Measurements from ENCODE around the gene TGM5.
"Not testable (repeated sequence)": the region's sequence is repeated elsewhere in the genome, so short reads cannot be mapped to it uniquely, and the experiment has no call there.

TGM5 gene, protein sequence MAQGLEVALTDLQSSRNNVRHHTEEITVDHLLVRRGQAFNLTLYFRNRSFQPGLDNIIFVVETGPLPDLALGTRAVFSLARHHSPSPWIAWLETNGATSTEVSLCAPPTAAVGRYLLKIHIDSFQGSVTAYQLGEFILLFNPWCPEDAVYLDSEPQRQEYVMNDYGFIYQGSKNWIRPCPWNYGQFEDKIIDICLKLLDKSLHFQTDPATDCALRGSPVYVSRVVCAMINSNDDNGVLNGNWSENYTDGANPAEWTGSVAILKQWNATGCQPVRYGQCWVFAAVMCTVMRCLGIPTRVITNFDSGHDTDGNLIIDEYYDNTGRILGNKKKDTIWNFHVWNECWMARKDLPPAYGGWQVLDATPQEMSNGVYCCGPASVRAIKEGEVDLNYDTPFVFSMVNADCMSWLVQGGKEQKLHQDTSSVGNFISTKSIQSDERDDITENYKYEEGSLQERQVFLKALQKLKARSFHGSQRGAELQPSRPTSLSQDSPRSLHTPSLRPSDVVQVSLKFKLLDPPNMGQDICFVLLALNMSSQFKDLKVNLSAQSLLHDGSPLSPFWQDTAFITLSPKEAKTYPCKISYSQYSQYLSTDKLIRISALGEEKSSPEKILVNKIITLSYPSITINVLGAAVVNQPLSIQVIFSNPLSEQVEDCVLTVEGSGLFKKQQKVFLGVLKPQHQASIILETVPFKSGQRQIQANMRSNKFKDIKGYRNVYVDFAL

DNA sequence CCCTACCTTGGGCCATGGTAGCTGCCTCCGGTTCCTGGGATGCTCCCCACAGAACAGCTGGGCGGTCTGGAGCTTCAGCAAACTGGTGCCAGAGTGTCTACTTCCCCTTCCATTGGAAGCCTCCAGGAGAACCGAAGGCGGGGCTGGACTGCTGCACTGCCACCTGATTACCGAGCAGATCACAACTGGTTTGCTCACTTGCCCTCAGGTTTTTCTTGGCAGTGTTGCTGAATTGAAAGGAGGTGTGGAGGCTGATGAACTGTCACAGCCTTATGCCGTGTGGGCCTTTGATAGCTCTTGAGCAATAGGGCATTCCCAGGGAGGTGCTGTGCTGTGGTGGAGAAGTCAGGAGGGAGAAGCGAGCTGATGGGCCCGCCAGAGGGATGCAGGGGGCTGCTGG lies at the start of gene TGM5:
TGM5 (minus strand) TSS at position 95 of the 400 bp plus-strand sequence; CDS start at position 16, 79 bp downstream.
- DNase-seq, result no peak

- DNase-seq, result no peak
Observed at GRCh38 chr15:43314171-43314570, 47.4 kb upstream of the TGM5 start.

DNA sequence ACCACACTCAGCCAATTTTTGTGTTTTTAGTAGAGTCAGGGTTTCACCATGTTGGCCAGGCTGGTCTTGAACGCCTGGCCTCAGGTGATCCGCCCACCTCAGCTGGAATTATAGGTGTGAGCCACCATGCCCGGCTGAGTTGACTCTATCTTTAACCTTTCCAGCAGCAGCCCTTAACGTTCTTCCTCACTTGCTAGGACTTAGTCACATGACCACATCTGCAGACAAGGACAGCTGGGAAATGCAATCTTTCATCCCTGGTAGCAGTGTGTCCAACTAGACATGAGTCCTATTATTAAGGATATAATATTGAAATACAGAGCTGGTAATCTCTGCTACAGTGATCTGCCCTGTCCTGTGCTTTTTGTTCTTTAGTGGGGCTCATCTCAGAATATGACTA lies 45.6 kb upstream of the TGM5 start:
- DNase-seq, result no peak

DNA sequence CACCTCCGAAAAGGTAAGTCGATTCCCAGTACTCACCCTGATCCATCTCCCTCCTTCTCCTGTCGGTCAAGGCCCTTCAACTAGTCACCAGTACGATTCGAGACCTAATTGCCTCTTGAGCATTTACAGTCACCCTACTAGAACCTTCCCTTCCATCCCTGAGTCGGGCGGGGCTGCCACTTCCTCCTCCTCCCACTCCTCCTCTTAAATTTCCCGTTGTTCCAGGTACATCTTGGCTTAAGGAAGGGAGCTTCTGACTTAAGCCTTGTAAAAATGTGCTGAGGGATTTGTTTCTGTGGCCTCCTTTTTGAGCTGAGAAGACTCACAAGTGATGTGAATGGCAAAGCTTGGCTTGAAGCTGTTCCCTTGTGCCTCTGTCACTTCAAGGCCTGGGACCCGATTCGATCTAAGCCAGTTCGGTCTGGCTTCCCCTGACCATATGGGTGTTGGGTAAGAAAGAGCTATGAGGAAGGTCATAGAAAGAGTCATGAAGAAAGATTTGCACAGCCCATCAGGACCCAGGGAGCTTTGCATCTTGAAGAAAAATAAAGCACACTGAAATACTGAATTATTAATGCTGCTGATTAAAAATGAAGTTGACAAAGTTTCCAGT lies 35.6 kb upstream of the TGM5 start, which contains the start of gene TGM7:
TGM7 (minus strand) TSS at position 51 of the 613 bp plus-strand sequence.
- no peak for DNase-seq

- DNase-seq, result no peak
Observed at GRCh38 chr15:43299884-43300283, 33.2 kb upstream of the TGM5 start.

DNA sequence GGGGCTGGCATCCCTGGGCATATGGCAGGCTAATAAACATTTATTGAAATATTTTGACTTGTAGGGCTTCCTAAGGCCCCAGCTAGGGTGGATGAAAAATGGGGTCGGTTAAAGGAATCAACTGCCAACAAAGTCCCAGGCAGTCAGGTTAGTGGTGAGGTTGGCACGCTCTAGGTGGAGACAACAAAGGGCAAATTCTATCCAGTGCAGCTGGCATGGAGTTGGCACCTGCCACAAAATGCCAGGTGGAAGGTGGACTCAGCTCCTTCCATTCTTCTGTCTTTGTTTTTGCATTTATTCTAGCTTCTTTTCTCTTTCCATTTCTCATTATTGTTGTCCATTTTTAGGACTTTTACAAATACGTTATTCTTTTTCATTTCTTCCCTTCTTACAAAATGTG lies 32.7 kb upstream of the TGM5 start:
- DNase-seq, result no peak

DNA sequence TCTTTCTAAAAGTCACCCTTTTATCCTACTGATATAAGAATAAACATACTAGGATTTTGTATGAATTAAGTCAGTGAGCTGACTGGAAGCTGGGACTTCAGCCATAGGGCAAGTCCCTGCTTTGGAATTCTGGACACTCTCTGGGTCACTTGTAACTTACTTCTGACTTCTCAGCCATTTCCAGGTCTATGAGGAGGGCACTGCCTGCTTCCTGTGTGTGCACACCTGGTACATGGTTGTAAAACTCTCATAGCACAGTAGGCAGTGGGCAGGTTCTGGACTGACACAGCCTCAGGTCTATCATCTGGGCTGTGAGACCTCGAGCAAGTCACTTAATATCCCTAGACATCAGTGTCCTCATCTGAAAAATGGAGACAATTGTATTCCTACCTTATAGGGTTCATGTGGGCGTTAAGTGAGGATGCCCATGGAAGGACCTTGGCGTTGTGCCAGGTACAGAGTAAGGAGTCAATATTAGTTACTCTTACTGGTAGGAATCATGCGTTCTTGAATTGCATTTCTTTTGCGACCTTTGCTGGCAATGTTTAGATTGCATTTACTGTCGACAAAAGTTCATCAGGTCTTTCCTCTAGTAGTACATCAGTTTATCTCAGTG lies 27.5 kb upstream of the TGM5 start:
- no peak for DNase-seq

- DNase-seq, result no peak
Observed at GRCh38 chr15:43293432-43293831, 26.7 kb upstream of the TGM5 start.

- no peak for DNase-seq
Observed at GRCh38 chr15:43292375-43293078, 25.8 kb upstream of the TGM5 start.

DNA sequence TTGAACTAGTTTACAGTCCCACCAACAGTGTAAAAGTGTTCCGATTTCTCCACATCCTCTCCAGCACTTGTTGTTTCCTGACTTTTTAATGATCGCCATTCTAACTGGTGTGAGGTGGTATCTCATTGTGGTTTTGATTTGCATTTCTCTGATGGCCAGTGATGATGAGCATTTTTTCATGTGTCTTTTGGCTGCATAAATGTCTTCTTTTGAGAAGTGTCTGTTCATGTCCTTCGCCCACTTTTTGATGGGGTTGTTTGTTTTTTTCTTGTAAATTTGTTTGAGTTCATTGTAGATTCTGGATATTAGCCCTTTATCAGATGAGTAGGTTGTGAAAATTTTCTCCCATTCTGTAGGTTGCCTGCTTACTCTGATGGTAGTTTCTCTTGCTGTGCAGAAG lies 22.9 kb upstream of the TGM5 start:
- DNase-seq, result not testable (repeated sequence)

DNA sequence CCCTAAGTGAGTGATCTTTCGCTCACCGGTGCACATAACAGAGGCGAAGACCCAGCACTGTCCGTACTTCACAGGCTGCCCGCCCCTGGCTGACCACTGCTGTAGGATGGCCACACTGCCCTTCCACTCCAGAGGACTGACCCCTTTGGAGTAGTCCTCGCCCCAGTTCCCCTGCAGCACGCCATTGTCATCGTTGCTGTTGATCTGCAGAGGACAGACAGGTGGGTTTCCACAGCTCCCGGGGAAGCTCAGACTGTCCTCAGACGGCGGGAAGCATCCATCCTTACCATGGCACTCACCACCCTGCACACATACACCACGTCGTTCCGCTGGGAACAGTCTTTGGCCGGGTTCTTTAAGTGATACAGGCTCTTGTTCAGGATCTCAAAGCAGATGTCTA lies 20.5 kb upstream of the TGM5 start:
- no peak for DNase-seq

DNA sequence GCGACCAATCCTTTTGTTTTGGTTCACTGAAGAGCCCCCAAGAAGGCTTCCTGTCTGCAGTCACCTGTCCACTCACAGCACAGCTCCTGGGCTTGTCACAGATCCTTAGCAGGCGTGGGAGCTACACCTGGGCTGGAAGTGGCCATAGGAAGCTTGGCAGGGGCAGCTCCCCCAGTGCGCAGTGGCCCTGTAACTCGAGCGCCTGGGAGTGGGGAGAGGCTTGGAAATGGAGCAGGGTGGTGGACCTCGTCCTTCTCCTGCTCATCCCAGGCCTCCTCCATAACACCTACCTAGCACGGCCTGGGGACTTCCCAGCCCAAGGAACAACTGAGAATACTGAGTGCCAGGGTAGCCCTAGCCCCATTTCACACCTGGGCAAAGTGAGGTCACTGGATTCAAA lies 19.3 kb upstream of the TGM5 start:
- DNase-seq, result no peak

GRCh38 chr15:43285609-43286037 lies 18.9 kb upstream of the TGM5 start:
- DNase-seq, result peak; percentile 48

GRCh38 chr15:43283526-43283925 lies 16.8 kb upstream of the TGM5 start:
- no peak for DNase-seq

- no peak for DNase-seq
Observed at GRCh38 chr15:43281926-43282602, 15.3 kb upstream of the TGM5 start.

GRCh38 chr15:43280996-43281395 lies 14.3 kb upstream of the TGM5 start:
- no peak for DNase-seq

GRCh38 chr15:43279496-43279895 lies 12.8 kb upstream of the TGM5 start:
- no peak for DNase-seq

DNA sequence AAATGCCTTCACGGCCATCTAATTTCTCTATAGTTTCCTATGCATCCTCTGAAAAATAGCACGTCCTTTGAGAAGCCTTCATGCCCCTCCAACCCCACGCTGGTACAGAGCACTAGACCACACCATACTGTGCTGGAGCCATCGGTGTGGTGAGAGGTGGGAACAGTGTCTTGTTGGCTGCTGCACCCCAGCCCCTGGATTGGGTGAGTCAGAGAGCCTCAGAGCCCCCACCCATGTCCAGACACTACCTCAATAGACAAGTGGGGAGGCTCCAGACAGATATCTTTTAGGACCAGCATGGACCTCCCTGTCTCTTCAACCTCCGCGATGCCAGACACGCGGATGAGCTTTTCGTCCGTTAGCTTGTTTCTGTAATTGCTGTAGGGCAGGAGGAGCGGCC lies 12.1 kb upstream of the TGM5 start:
- no peak for DNase-seq

DNA sequence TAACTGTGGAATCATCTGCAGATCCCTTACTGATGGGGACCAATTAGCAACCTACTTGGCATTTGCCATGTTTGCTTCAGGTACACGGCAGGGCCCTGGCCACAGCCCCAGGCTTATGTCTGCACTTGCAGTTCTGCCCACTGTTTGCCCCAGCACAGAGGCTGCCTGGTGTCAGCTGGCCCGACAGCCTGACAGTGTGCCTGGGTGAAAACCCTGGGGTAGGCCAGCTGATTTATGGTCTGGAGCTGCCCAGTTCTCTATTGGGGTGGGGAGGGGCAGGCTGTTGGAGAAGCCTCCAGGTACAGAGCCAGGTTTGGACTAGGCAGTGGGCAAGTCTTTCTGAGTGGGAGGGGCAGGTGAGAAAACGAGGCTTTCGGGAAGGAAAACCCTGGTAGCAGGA lies 11.2 kb upstream of the TGM5 start:
- DNase-seq, result no peak

- DNase-seq, result no peak
Observed at GRCh38 chr15:43277231-43277823, 10.6 kb upstream of the TGM5 start.

- DNase-seq, result no peak
Observed at GRCh38 chr15:43276563-43277200, 10.0 kb upstream of the TGM5 start.

Measured in activated CD4-positive, alpha-beta T cell treated with anti-CD3 and anti-CD28 coated beads, Interleukin-2, amount 50 U/mL, for 1 hour (primary cell).